Measurements from ENCODE around the gene PRKG1.

DNA sequence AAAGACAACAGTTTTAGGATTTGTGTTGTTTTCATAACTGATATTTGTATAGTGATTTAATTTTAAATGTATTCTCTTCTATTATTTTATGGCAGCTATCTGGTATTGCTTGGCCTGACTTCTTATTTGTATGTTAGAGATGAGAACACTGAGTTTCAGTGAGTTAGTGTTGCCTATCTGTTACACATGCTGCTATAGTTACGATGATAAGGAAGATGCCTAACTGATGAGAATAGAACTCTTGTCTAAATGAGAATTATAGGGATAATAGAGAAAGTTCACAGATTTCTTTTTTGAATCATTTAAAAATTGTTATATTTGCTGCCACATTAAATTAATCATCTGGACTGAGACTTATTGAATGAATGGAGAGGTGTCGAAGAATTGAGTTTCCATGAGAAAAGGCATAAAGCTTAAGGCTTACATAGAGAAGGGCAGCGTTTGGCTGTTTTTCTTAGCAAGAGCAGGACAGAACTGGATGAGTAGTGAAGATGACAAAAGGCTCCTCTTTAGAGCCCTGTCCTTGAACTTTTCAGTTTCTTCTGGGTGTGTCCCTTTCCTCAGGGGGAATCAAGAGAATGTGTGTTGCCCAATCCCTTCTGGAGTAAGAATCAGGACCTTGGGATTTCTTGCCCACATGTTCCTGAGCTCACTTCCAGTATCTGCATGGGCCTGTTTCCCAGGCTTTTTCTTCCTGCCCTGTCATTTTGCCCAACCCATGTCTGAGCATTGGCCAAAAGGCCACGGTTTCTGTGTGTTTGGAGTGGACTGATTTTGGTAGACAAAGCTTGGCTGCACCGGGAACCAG, 820.7 kb downstream of the PRKG1 start:
- TF ChIP-seq, protein P1, sequence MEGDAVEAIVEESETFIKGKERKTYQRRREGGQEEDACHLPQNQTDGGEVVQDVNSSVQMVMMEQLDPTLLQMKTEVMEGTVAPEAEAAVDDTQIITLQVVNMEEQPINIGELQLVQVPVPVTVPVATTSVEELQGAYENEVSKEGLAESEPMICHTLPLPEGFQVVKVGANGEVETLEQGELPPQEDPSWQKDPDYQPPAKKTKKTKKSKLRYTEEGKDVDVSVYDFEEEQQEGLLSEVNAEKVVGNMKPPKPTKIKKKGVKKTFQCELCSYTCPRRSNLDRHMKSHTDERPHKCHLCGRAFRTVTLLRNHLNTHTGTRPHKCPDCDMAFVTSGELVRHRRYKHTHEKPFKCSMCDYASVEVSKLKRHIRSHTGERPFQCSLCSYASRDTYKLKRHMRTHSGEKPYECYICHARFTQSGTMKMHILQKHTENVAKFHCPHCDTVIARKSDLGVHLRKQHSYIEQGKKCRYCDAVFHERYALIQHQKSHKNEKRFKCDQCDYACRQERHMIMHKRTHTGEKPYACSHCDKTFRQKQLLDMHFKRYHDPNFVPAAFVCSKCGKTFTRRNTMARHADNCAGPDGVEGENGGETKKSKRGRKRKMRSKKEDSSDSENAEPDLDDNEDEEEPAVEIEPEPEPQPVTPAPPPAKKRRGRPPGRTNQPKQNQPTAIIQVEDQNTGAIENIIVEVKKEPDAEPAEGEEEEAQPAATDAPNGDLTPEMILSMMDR (IDR thresholded peaks at IDR 0.05): no peak
- TF ChIP-seq POLR2A (IDR thresholded peaks at IDR 0.05): no peak
